GM18498 (cell line): ENCODE data around the gene SFMBT1.
"Not testable (repeated sequence)": the region's sequence is repeated elsewhere in the genome, so short reads cannot be mapped to it uniquely, and the experiment has no call there.

Experiments used
- ATAC-seq: cut with Tn5 transposase; IDR thresholded peaks from one replicate; pipeline ENCODE4 v1.9.1; 2021; ENCODE audit warnings: mild to moderate bottlenecking, moderate library complexity; ENCODE audit not compliant: unreplicated experiment

The SFMBT1 gene

GRCh38 chr3:53074366-53074696 lies 28.5 kb upstream of the SFMBT1 start:
- no peak for ATAC-seq

GRCh38 chr3:53073553-53074365 lies 27.9 kb upstream of the SFMBT1 start:
- no peak for ATAC-seq

- peak; percentile 88 for ATAC-seq
Measured at GRCh38 chr3:53072653-53073552, 27.0 kb upstream of the SFMBT1 start.

GRCh38 chr3:53071882-53072431 lies 26.1 kb upstream of the SFMBT1 start:
- no peak for ATAC-seq

- ATAC-seq = no peak
Measured at GRCh38 chr3:53069422-53070068, 23.7 kb upstream of the SFMBT1 start.

- ATAC-seq = no peak
Measured at GRCh38 chr3:53068176-53068575, 22.3 kb upstream of the SFMBT1 start.

GRCh38 chr3:53067567-53067966 lies 21.7 kb upstream of the SFMBT1 start:
- no peak for ATAC-seq

GRCh38 chr3:53065841-53066480 lies 20.1 kb upstream of the SFMBT1 start:
- ATAC-seq = no peak

GRCh38 chr3:53062905-53063304 lies 17.0 kb upstream of the SFMBT1 start:
- ATAC-seq = no peak

GRCh38 chr3:53056442-53056841 lies 10.6 kb upstream of the SFMBT1 start:
- ATAC-seq = no peak

GRCh38 chr3:53054233-53054632 lies 8.4 kb upstream of the SFMBT1 start:
- ATAC-seq = not testable (repeated sequence)

GRCh38 chr3:53051929-53052328 lies 6.1 kb upstream of the SFMBT1 start:
- no peak for ATAC-seq

GRCh38 chr3:53049987-53050386 lies 4.1 kb upstream of the SFMBT1 start:
- ATAC-seq = no peak

GRCh38 chr3:53046171-53047170 lies 598 bp upstream of the SFMBT1 start:
- peak; percentile 39 for ATAC-seq

- ATAC-seq = peak; percentile 59
Measured at GRCh38 chr3:53044711-53045517, 959 bp downstream of the SFMBT1 start.

- ATAC-seq = no peak
Measured at GRCh38 chr3:53044371-53044710, 1.5 kb downstream of the SFMBT1 start.

- no peak for ATAC-seq
Measured at GRCh38 chr3:53043738-53044137, 2.1 kb downstream of the SFMBT1 start.

- no peak for ATAC-seq
Measured at GRCh38 chr3:53042651-53043050, 3.2 kb downstream of the SFMBT1 start.

- no peak for ATAC-seq
Measured at GRCh38 chr3:53040351-53040820, 5.5 kb downstream of the SFMBT1 start.
